CD14-positive monocyte (primary cell): ENCODE measurements around the gene TATDN3. TPM values are rescaled to one million over a fixed set of nuclear protein-coding genes. Genes with fewer than 3 reads are reported as not detected.

Source experiments
- DNase-seq, 3 donors: peaks; one replicate each; pipeline ENCODE4 v3.0.0-alpha.2; 2011 to 2022
- H2AFZ ChIP-seq: 2 replicates; pipeline ENCODE4 v1.6.0; 2012; ENCODE audit warnings: mild to moderate bottlenecking, low read depth, low read length, inconsistent platforms; ENCODE audit not compliant: insufficient read depth, poor library complexity, severe bottlenecking
- H3K27ac ChIP-seq, 2 donors: 1 replicate in 1 of 2; 2 replicates in 1 of 2; pipeline ENCODE4 v1.5.1; 2012 to 2013; ENCODE audit warnings: low read length in 2 of 2, control low read depth in 1 of 2, inconsistent platforms in 1 of 2, low read depth in 1 of 2, mild to moderate bottlenecking in 1 of 2
- H3K27me3 ChIP-seq, 2 donors: one replicate each; pipeline versions ENCODE4 v1.6.0 to v1.6.1; 2011 to 2013; ENCODE audit warnings: low read length in 2 of 2; ENCODE audit not compliant: control insufficient read depth in 2 of 2, insufficient read depth in 2 of 2
- H3K36me3 ChIP-seq, 2 donors: replicated peaks in 1 of 2; 1 replicate in 1 of 2; 2 replicates in 1 of 2; pipeline versions ENCODE4 v1.5.1 to v1.6.1; 2012 to 2013; ENCODE audit warnings: low read length in 2 of 2, control low read depth in 1 of 2, inconsistent platforms in 1 of 2, mild to moderate bottlenecking in 1 of 2; ENCODE audit not compliant: insufficient read depth in 2 of 2, control insufficient read depth in 1 of 2
- H3K4me1 ChIP-seq, 2 donors: 1 replicate in 1 of 2; 2 replicates in 1 of 2; pipeline versions ENCODE4 v1.5.1 to v1.6.1; 2012 to 2013; ENCODE audit warnings: low read length in 2 of 2, control low read depth in 1 of 2, inconsistent platforms in 1 of 2, mild to moderate bottlenecking in 1 of 2, moderate library complexity in 1 of 2; ENCODE audit not compliant: insufficient read depth in 2 of 2, control insufficient read depth in 1 of 2
- H3K4me2 ChIP-seq: replicated peaks from 2 replicates; pipeline ENCODE3; 2012; ENCODE audit warnings: low read length, moderate library complexity, mild to moderate bottlenecking; ENCODE audit not compliant: poor library complexity, severe bottlenecking; ENCODE audit errors: extremely low read depth
- H3K4me3 ChIP-seq, 3 experiments: fragments of 200-600 bp in 1 of 3; sonication (generic) in 1 of 3; replicated peaks in 1 of 3; 1 replicate in 2 of 3; 2 replicates in 1 of 3; pipeline ENCODE4 v1.5.1; 2011 to 2013; ENCODE audit warnings: low read length in 3 of 3, mild to moderate bottlenecking in 3 of 3, control low read depth in 2 of 3, low read depth in 2 of 3, inconsistent platforms in 1 of 3, moderate library complexity in 1 of 3
- H3K79me2 ChIP-seq: 2 replicates; pipeline ENCODE4 v1.6.0; 2012; ENCODE audit warnings: mild to moderate bottlenecking, control low read depth, inconsistent platforms, low read length, moderate library complexity; ENCODE audit not compliant: insufficient read depth
- H3K9ac ChIP-seq: 2 replicates; pipeline ENCODE4 v1.6.0; 2017; ENCODE audit warnings: low read length, mild to moderate bottlenecking; ENCODE audit not compliant: insufficient read depth, poor library complexity, severe bottlenecking
- H3K9me3 ChIP-seq, 2 donors: replicated peaks in 1 of 2; 1 replicate in 1 of 2; 2 replicates in 1 of 2; pipeline versions ENCODE4 v1.5.1 to v1.6.1; 2012 to 2013; ENCODE audit warnings: low read length in 2 of 2, control low read depth in 1 of 2; ENCODE audit not compliant: control insufficient read depth in 1 of 2, insufficient read depth in 1 of 2
- H4K20me1 ChIP-seq: 2 replicates; pipeline ENCODE4 v1.6.0; 2012; ENCODE audit warnings: mild to moderate bottlenecking, low read length, control low read depth, moderate library complexity; ENCODE audit not compliant: insufficient read depth
- H3K27ac Mint-ChIP-seq, 7 donors: one replicate each; pipeline ENCODE4 v1.8.0; 2020; ENCODE audit warnings: mild to moderate bottlenecking in 7 of 7, mixed read lengths in 7 of 7, moderate library complexity in 6 of 7, inconsistent platforms in 2 of 7
- H3K27me3 Mint-ChIP-seq, 3 donors: one replicate each; pipeline ENCODE4 v1.8.0; 2021 to 2022; ENCODE audit warnings: low read depth in 3 of 3, mild to moderate bottlenecking in 3 of 3, mixed read lengths in 3 of 3, moderate library complexity in 3 of 3, inconsistent platforms in 1 of 3
- H3K36me3 Mint-ChIP-seq, 2 donors: one replicate each; pipeline ENCODE4 v1.8.0; 2020; ENCODE audit warnings: mixed read lengths in 2 of 2, inconsistent platforms in 1 of 2, mild to moderate bottlenecking in 1 of 2
- H3K4me1 Mint-ChIP-seq: one replicate; pipeline ENCODE4 v1.8.0; 2020; ENCODE audit warnings: mild to moderate bottlenecking, mixed read lengths
- H3K4me3 Mint-ChIP-seq, 2 donors: one replicate each; pipeline ENCODE4 v1.8.0; 2020; ENCODE audit warnings: mild to moderate bottlenecking in 2 of 2, mixed read lengths in 2 of 2, moderate library complexity in 1 of 2
- H3K9me3 Mint-ChIP-seq, 7 donors: one replicate each; pipeline ENCODE4 v1.8.0; 2020 to 2022; ENCODE audit warnings: mixed read lengths in 7 of 7, mild to moderate bottlenecking in 6 of 7, moderate library complexity in 6 of 7, inconsistent platforms in 2 of 7
- CTCF ChIP-seq: fragments of 200-600 bp; IDR thresholded peaks from one replicate; pipeline ENCODE4 v1.8.0; 2022; ENCODE audit warnings: antibody characterized with exemption, mild to moderate bottlenecking
- WGBS: methylation state at CpG from one replicate; pipeline ENCODE4 v1.1.5; 2013; ENCODE audit warnings: missing lambda C conversion rate; ENCODE audit not compliant: insufficient coverage; 5-methylcytosine and 5-hydroxymethylcytosine counted together
- intact Hi-C, 2 donors: fragments of 100-400 bp; cut with micrococcal nuclease; formaldehyde crosslinking; loops; one replicate each; pipeline versions ENCODE4 v1.15.0 to v1.15.1; 2023
- polyA plus RNA-seq, 3 donors: library from polyadenylated mRNA; depleted of rRNA in 1 of 3; unstranded in 2 of 3; stranded (reverse) in 1 of 3; fragments of 300-500 nt in 2 of 3; fragments of >200 nt in 1 of 3; fragmentation: Illumina TruSeq in 2 of 3; gene quantifications; 1 replicate in 2 of 3; 2 replicates in 1 of 3; pipeline ENCODE4 v1.2.3, GENCODE V29; 2012 to 2021

Gene TATDN3
- polyA plus RNA-seq, 3 donors: 12.1 to 34.3 (median 31.4) TPM

DNA sequence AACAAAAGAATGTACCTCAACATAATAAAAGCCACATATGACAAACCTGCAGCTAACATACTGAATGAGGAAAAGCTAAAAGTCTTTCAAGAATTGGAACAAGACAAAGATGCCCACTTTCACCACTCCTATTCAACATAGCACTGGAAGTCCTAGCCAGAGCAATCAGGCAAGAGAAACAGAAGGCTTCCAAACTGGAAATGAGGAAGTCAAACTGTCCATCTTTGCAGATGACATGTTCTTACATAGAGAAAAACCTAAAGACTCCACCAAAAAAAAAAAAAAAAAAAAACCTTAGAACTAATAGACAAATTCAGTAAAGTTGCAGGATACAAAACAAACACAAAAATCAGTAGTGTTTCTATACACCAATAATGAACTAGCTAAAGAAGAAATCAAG lies 20.4 kb upstream of the TATDN3 start:
- H4K20me1 ChIP-seq: no peaks in the 10 kb centered on the region
- Mint-ChIP-seq H3K4me1 (peaks cover 27% of the 10 kb centered on the region), H3K36me3 (peaks cover 36 to 53% of the 10 kb centered on the region in 2 donors), H3K27me3 (no peaks in the 10 kb centered on the region), H3K9me3 (peaks cover 14 to 34% (median 30%) of the 10 kb centered on the region in 7 donors), H3K27ac (peak overlapping the region in 1 of 7 donors; percentile 29), H3K4me3 (no peak overlapping the region)
- intact Hi-C loops: no loop called here
- DNase-seq: no peak
- H3K4me3 ChIP-seq: no peak overlapping the region
- H3K4me1 ChIP-seq: peaks cover 13 to 27% of the 10 kb centered on the region in 2 donors
- no peak for TF ChIP-seq CTCF
- no peak overlapping the region for H3K9ac ChIP-seq
- H3K27ac ChIP-seq: no peak overlapping the region
- peaks cover 3 to 22% of the 10 kb centered on the region in 2 donors for H3K9me3 ChIP-seq
- H3K79me2 ChIP-seq: peaks cover 62% of the 10 kb centered on the region
- H3K36me3 ChIP-seq: peaks cover 2 to 35% of the 10 kb centered on the region in 2 donors
- no peaks in the 10 kb centered on the region for H3K27me3 ChIP-seq
- no peak overlapping the region for H3K4me2 ChIP-seq
- no peak overlapping the region for H2AFZ ChIP-seq

DNA sequence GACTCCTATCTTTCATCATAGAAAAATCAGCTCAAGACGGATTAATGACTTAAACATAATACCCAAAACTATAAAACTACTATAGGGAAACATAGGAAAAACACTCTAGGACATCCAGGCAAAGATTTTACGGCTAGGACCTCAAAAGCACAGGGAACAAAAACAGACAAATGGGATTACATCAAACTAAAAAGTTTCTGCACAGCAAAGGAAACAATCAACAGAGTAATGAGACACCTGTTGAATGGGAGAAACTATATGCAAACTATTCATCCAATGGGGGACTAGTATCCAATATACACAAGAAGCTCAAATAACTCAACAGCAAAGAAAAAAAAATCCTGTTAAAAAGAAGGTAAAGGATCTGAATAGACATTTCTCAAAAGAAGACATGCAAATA lies 18.7 kb upstream of the TATDN3 start:
- H3K36me3 ChIP-seq: peaks cover 2 to 34% of the 10 kb centered on the region in 2 donors
- TF ChIP-seq CTCF: no peak
- H3K4me1 ChIP-seq: peaks cover 17 to 31% of the 10 kb centered on the region in 2 donors
- no peak overlapping the region for H2AFZ ChIP-seq
- Mint-ChIP-seq H3K4me3 (no peak overlapping the region), H3K4me1 (peaks cover 38% of the 10 kb centered on the region), H3K36me3 (peaks cover 26 to 39% of the 10 kb centered on the region in 2 donors), H3K27me3 (no peaks in the 10 kb centered on the region), H3K27ac (no peak overlapping the region), H3K9me3 (peaks cover 9 to 28% (median 26%) of the 10 kb centered on the region in 7 donors)
- WGBS: 100% methylated on average over 1 of the region's 2 CpGs
- H4K20me1 ChIP-seq: no peaks in the 10 kb centered on the region
- intact Hi-C loops: no loop called here
- no peaks in the 10 kb centered on the region for H3K27me3 ChIP-seq
- peaks cover 53% of the 10 kb centered on the region for H3K79me2 ChIP-seq
- H3K9me3 ChIP-seq: peaks cover 3 to 22% of the 10 kb centered on the region in 2 donors
- H3K4me3 ChIP-seq: no peak overlapping the region
- no peak overlapping the region for H3K9ac ChIP-seq
- no peak overlapping the region for H3K4me2 ChIP-seq
- DNase-seq: no peak
- H3K27ac ChIP-seq: no peak overlapping the region
